HepG2 (cell line): ENCODE measurements around the gene STARD13. TPM values are rescaled to one million over a fixed set of nuclear protein-coding genes. Genes with fewer than 3 reads are reported as not detected.

Source experiments
- ATAC-seq: fragments of 200-7000 bp; cut with Tn5 transposase; 3 replicates; pipeline ENCODE4 v1.9.1; 2020; ENCODE audit warnings: mild to moderate bottlenecking, moderate library complexity
- BruUV-seq: library from RNA; stranded (reverse); fragments of 400-500 nt; replicated peaks from 2 replicates; lab custom pipeline; 2021; lab: Mats Ljungman, UMichigan
- CTCF ChIA-PET: fragments of 300-600 bp; formaldehyde crosslinking; extraction: SDS; loops from one replicate; lab custom pipeline; 2021; ENCODE audit warnings: low total read pairs, inconsistent platforms, low intra/inter-chr PET ratio; lab: Yijun Ruan, JAX
- POLR2A ChIA-PET: fragments of 350-600 bp; sonication (Branson Sonifier 250); formaldehyde crosslinking; loops from one replicate; lab custom pipeline; 2020; ENCODE audit warnings: antibody characterized with exemption, inconsistent platforms; lab: Yijun Ruan, JAX
- DNase-seq: peaks from one replicate; pipeline ENCODE4 v3.0.0-alpha.2; 2015; ENCODE audit warnings: low spot score
- FAIRE-seq: peaks from 3 replicates; lab custom pipeline; 2011; peaks lifted over from hg19 to GRCh38; lab: Jason Lieb, UNC
- H2AFZ ChIP-seq: one replicate; pipeline ENCODE4 v1.6.1; 2011; ENCODE audit warnings: low read length, inconsistent platforms
- H3K27ac ChIP-seq: fragments of 300-600 bp; 3 replicates; pipeline ENCODE4 v1.8.0; 2011; ENCODE audit warnings: mixed run types, mild to moderate bottlenecking, mixed read lengths, low read length, inconsistent platforms; ENCODE audit not compliant: insufficient read depth; ENCODE audit errors: extremely low read length
- H3K27me3 ChIP-seq, 2 experiments: fragments of 200-600 bp in 1 of 2; 2 replicates in 1 of 2; 3 replicates in 1 of 2; pipeline versions ENCODE4 v1.6.0 to v1.8.0; 2011; ENCODE audit warnings: low read length in 2 of 2, mild to moderate bottlenecking in 2 of 2, moderate library complexity in 2 of 2, inconsistent platforms in 1 of 2; ENCODE audit not compliant: insufficient read depth in 2 of 2, control insufficient read depth in 1 of 2
- H3K36me3 ChIP-seq, 2 experiments: fragments of 200-600 bp in 1 of 2; replicated peaks in 1 of 2; 2 replicates in 1 of 2; 3 replicates in 1 of 2; pipeline versions ENCODE4 v1.5.1 to v1.8.0; 2011; ENCODE audit warnings: low read length in 2 of 2, inconsistent platforms in 1 of 2; ENCODE audit not compliant: insufficient read depth in 2 of 2, control insufficient read depth in 1 of 2
- H3K4me1 ChIP-seq: 2 replicates; pipeline ENCODE4 v1.5.1; 2012; ENCODE audit warnings: low read length, inconsistent platforms; ENCODE audit not compliant: insufficient read depth
- H3K4me2 ChIP-seq: 2 replicates; pipeline ENCODE4 v1.6.0; 2011; ENCODE audit warnings: low read depth, low read length, inconsistent platforms
- H3K4me3 ChIP-seq, 3 experiments: fragments of 200-600 bp in 1 of 3; sonication (generic), shearing (Covaris generic) in 1 of 3; replicated peaks in 1 of 3; 2 replicates each; pipeline ENCODE4 v1.5.1; 2011 to 2016; ENCODE audit warnings: low read length in 3 of 3, inconsistent platforms in 2 of 3, low read depth in 2 of 3, mild to moderate bottlenecking in 2 of 3, control low read depth in 1 of 3, mixed read lengths in 1 of 3; ENCODE audit not compliant: insufficient read depth in 1 of 3
- H3K79me2 ChIP-seq: one replicate; pipeline ENCODE4 v1.6.1; 2011; ENCODE audit warnings: low read length, inconsistent platforms; ENCODE audit not compliant: insufficient read depth
- H3K9ac ChIP-seq: 2 replicates; pipeline ENCODE4 v1.6.0; 2011; ENCODE audit warnings: mild to moderate bottlenecking, low read depth, low read length, inconsistent platforms; ENCODE audit not compliant: insufficient read depth
- H3K9me3 ChIP-seq: 2 replicates; pipeline ENCODE4 v1.5.1; 2012; ENCODE audit warnings: mild to moderate bottlenecking, low read length
- H4K20me1 ChIP-seq: 2 replicates; pipeline ENCODE4 v1.6.0; 2011; ENCODE audit warnings: inconsistent platforms, mild to moderate bottlenecking, low read length, moderate library complexity; ENCODE audit not compliant: insufficient read depth
- MED8 ChIP-seq: sonication (generic); formaldehyde crosslinking; IDR thresholded peaks from 2 replicates; pipeline ENCODE4 v1.8.1; 2023; ENCODE audit warnings: mild to moderate bottlenecking, missing genetic modification reagents; ENCODE audit not compliant: insufficient replicate concordance
- STAG1 ChIP-seq: sonication (generic); formaldehyde crosslinking; IDR thresholded peaks from 2 replicates; pipeline ENCODE4 v1.4.0; 2020; ENCODE audit warnings: missing genetic modification reagents
- ZBTB8A ChIP-seq: sonication (generic); formaldehyde crosslinking; IDR thresholded peaks from 2 replicates; pipeline ENCODE4 v1.4.0; 2020; ENCODE audit warnings: mild to moderate bottlenecking, low read depth, missing genetic modification reagents, borderline replicate concordance
- ZNF282 ChIP-seq: fragments of 450-650 bp; IDR thresholded peaks from 2 replicates; pipeline ENCODE4 v1.6.1; 2018; ENCODE audit not compliant: partially characterized antibody
- ZNF766 ChIP-seq: sonication (generic); formaldehyde crosslinking; IDR thresholded peaks from 2 replicates; pipeline ENCODE4 v1.5.0; 2020; ENCODE audit warnings: missing genetic modification reagents, borderline replicate concordance
- WGBS: methylation state at CpG from one replicate; pipeline ENCODE4 v1.1.6; 2017; ENCODE audit warnings: low lambda C conversion rate; 5-methylcytosine and 5-hydroxymethylcytosine counted together
- in situ Hi-C: cut with HindIII; loops from 2 replicates; pipeline ENCODE4 v1.10.0; 2017; ENCODE audit warnings: low pct_unique_long_range_greater_than_20kb; ENCODE audit not compliant: extremely low pct_ligation_motif_present
- intact Hi-C: fragments of 100-400 bp; cut with micrococcal nuclease; formaldehyde crosslinking; loops from one replicate; pipeline ENCODE4 v1.10.0; 2022; ENCODE audit not compliant: unreplicated experiment
- polyA plus RNA-seq, 8 experiments: library from polyadenylated mRNA; depleted of rRNA in 3 of 8; stranded (reverse) in 7 of 8; unstranded in 1 of 8; fragments of >200 nt; fragmentation: Illumina TruSeq in 4 of 8; extraction: Trizol in 4 of 8; gene quantifications; 2 replicates each; pipeline versions ENCODE4 v1.2.1 to v1.2.3, GENCODE V29; 2011 to 2016; ENCODE audit warnings: low read depth in 4 of 8, missing spikeins in 1 of 8, mixed read lengths in 1 of 8; ENCODE audit not compliant: insufficient read depth in 1 of 8
- total RNA-seq, 5 experiments: library from RNA; depleted of rRNA; stranded (reverse); fragments of >200 nt; fragmentation: Illumina TruSeq; extraction: Trizol; gene quantifications; 2 replicates each; pipeline ENCODE4 v1.2.3, GENCODE V29; 2016; ENCODE audit warnings: low read depth in 1 of 5
- TF ChIP-seq, protein P1 (sequence below): sonication (generic); formaldehyde crosslinking; IDR thresholded peaks from 2 replicates; pipeline ENCODE4 v1.5.0; 2020; ENCODE audit warnings: mild to moderate bottlenecking, missing genetic modification reagents, moderate library complexity
- TF ChIP-seq, protein P2 (sequence below): sonication (generic); formaldehyde crosslinking; IDR thresholded peaks from 2 replicates; pipeline ENCODE4 v1.8.1; 2023; ENCODE audit warnings: missing genetic modification reagents, inconsistent platforms, borderline replicate concordance
- TF ChIP-seq, protein P3 (sequence below): sonication (generic); formaldehyde crosslinking; IDR thresholded peaks from 2 replicates; pipeline ENCODE4 v1.8.0; 2022; ENCODE audit warnings: missing genetic modification reagents, mild to moderate bottlenecking, borderline replicate concordance
- TF ChIP-seq, protein P4 (sequence below): sonication (generic); formaldehyde crosslinking; IDR thresholded peaks from 2 replicates; pipeline ENCODE4 v1.4.0; 2020; ENCODE audit warnings: missing genetic modification reagents, mild to moderate bottlenecking, borderline replicate concordance
- TF ChIP-seq, protein P5 (sequence below): sonication (generic); formaldehyde crosslinking; IDR thresholded peaks from 2 replicates; pipeline ENCODE4 v1.8.1; 2023; ENCODE audit warnings: missing genetic modification reagents, mild to moderate bottlenecking, borderline replicate concordance
- TF ChIP-seq, protein P6 (sequence below): sonication (generic); formaldehyde crosslinking; IDR thresholded peaks from 2 replicates; pipeline ENCODE4 v1.8.0; 2022; ENCODE audit warnings: missing genetic modification reagents, mild to moderate bottlenecking, inconsistent platforms, borderline replicate concordance

STARD13 gene
- total and polyA plus RNA-seq, 2 of the 13 experiments (the other 11 are each of a cell fraction or from before 2014, with no cell fraction given): 12.8 to 14.3 TPM

DNA sequence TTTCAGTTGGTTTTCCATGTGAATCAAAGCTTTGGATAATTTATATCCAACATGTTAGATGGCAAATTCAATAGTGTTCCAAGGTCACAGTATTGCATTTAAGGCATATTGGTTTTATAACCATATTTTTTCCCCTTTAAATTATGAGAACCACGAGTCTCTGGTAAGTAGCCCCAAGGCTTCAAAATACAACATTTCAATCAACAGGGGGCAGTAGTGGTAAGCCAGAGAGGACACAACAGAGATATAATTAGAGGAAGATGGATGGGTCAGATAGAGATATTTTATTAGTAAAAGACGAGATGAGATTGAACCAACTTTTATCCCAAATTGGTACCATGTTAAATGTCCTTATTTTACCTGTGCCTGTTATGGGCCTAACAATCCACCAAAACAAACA lies 216.2 kb downstream of the STARD13 start:
- no peak overlapping the region for H3K27ac ChIP-seq
- 60% methylated on average over 2 of the region's 2 CpGs for WGBS
- ATAC-seq (no peak), DNase-seq (no peak), FAIRE-seq (no peak)
- no peak overlapping the region for H2AFZ ChIP-seq
- no peak overlapping the region for H3K4me2 ChIP-seq
- no TSS peak for BruUV-seq
- H3K27me3 ChIP-seq: no peaks in the 10 kb centered on the region
- H3K4me3 ChIP-seq: no peak overlapping the region
- no peak overlapping the region for H3K9ac ChIP-seq
- in situ Hi-C loops: no loop called here
- TF ChIP-seq ZBTB8A (CRISPR knock-in tag) (no peak), STAG1 (CRISPR knock-in tag) (peak; percentile 30; the same call in 1 of the 2 replicates), ZNF282 (no peak), ZNF766 (CRISPR knock-in tag) (no peak)
- TF ChIP-seq, protein P1, sequence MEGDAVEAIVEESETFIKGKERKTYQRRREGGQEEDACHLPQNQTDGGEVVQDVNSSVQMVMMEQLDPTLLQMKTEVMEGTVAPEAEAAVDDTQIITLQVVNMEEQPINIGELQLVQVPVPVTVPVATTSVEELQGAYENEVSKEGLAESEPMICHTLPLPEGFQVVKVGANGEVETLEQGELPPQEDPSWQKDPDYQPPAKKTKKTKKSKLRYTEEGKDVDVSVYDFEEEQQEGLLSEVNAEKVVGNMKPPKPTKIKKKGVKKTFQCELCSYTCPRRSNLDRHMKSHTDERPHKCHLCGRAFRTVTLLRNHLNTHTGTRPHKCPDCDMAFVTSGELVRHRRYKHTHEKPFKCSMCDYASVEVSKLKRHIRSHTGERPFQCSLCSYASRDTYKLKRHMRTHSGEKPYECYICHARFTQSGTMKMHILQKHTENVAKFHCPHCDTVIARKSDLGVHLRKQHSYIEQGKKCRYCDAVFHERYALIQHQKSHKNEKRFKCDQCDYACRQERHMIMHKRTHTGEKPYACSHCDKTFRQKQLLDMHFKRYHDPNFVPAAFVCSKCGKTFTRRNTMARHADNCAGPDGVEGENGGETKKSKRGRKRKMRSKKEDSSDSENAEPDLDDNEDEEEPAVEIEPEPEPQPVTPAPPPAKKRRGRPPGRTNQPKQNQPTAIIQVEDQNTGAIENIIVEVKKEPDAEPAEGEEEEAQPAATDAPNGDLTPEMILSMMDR: peak; percentile 29; the same call in 1 of the 2 replicates
- peaks cover 6% of the 10 kb centered on the region; the same call in 1 of the 2 replicates for H3K4me1 ChIP-seq
- intact Hi-C loops: no loop called here
- no peaks in the 10 kb centered on the region for H4K20me1 ChIP-seq
- no peaks in the 10 kb centered on the region for H3K36me3 ChIP-seq
- CTCF ChIA-PET: no interaction called here
- no peaks in the 10 kb centered on the region for H3K9me3 ChIP-seq
- POLR2A ChIA-PET: no interaction called here
- no peaks in the 10 kb centered on the region for H3K79me2 ChIP-seq

DNA sequence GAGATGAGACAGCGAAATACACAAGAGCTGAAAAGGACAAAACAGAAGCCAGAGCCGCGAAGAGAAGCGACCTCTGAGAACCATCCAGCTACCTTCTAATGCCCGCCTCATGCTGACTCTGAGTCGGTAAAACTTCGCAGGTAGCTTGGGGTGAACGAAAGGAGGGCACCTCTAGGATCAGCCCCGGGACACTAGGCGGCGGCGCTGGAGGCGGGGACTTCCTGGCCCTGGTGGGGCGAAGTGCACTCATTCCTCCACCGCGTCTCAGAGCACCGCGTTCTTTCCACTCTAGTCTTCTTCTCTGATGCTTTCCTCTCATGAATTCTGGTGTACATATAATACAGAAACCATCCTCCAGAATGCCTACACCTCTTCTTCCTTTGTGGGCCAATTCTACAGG lies 219.2 kb downstream of the STARD13 start:
- Histone ChIP-seq H3K27me3 (no peaks in the 10 kb centered on the region), H2AFZ (no peak overlapping the region), H4K20me1 (no peaks in the 10 kb centered on the region), H3K4me1 (peaks cover 6% of the 10 kb centered on the region; the same call in 1 of the 2 replicates), H3K9ac (no peak overlapping the region), H3K4me3 (no peak overlapping the region), H3K4me2 (no peak overlapping the region), H3K36me3 (no peaks in the 10 kb centered on the region), H3K79me2 (no peaks in the 10 kb centered on the region), H3K27ac (no peak overlapping the region), H3K9me3 (no peaks in the 10 kb centered on the region)
- ChIA-PET CTCF (no interaction called here), POLR2A (no interaction called here)
- in situ Hi-C loops: no loop called here
- WGBS: 85% methylated on average over 18 of the region's 18 CpGs
- FAIRE-seq (no peak), ATAC-seq (no peak), DNase-seq (no peak)
- intact Hi-C loops: no loop called here
- no TSS peak for BruUV-seq
- no peak for TF ChIP-seq MED8 (CRISPR knock-in tag)
- TF ChIP-seq, protein P2, sequence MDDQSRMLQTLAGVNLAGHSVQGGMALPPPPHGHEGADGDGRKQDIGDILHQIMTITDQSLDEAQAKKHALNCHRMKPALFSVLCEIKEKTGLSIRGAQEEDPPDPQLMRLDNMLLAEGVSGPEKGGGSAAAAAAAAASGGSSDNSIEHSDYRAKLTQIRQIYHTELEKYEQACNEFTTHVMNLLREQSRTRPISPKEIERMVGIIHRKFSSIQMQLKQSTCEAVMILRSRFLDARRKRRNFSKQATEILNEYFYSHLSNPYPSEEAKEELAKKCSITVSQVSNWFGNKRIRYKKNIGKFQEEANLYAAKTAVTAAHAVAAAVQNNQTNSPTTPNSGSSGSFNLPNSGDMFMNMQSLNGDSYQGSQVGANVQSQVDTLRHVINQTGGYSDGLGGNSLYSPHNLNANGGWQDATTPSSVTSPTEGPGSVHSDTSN (CRISPR knock-in tag): no peak
- TF ChIP-seq, protein P3, sequence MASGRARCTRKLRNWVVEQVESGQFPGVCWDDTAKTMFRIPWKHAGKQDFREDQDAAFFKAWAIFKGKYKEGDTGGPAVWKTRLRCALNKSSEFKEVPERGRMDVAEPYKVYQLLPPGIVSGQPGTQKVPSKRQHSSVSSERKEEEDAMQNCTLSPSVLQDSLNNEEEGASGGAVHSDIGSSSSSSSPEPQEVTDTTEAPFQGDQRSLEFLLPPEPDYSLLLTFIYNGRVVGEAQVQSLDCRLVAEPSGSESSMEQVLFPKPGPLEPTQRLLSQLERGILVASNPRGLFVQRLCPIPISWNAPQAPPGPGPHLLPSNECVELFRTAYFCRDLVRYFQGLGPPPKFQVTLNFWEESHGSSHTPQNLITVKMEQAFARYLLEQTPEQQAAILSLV (CRISPR knock-in tag): no peak
- TF ChIP-seq, protein P4, sequence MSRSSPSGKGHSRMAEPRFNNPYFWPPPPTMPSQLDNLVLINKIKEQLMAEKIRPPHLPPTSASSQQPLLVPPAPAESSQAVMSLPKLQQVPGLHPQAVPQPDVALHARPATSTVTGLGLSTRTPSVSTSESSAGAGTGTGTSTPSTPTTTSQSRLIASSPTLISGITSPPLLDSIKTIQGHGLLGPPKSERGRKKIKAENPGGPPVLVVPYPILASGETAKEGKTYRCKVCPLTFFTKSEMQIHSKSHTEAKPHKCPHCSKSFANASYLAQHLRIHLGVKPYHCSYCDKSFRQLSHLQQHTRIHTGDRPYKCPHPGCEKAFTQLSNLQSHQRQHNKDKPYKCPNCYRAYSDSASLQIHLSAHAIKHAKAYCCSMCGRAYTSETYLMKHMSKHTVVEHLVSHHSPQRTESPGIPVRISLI (CRISPR knock-in tag): no peak
- TF ChIP-seq, protein P5, sequence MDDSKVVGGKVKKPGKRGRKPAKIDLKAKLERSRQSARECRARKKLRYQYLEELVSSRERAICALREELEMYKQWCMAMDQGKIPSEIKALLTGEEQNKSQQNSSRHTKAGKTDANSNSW (CRISPR knock-in tag): no peak
- TF ChIP-seq, protein P6, sequence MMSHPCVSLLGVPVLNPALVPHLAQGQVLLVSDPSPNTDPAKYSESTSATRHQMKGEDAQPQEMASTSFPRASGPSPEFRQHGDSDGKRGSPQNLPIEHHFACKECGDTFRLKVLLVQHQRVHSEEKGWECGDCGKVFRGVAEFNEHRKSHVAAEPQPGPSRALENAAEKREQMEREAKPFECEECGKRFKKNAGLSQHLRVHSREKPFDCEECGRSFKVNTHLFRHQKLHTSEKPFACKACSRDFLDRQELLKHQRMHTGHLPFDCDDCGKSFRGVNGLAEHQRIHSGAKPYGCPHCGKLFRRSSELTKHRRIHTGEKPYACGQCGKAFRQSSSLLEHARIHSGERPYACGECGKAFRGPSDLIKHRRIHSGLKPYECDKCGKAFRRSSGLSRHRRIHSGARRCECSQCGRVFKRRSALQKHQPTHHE (CRISPR knock-in tag): no peak
